Spleen (tissue), 7 donors: Measurements from ENCODE around the gene GEMIN4.

ENCODE experiments used
- CTCF ChIP-seq, 11 experiments: fragments of 200-600 bp in 7 of 11; fragments of 450-650 bp in 4 of 11; sonication (generic) in 4 of 11; IDR thresholded peaks in 8 of 11; conservative IDR thresholded peaks in 3 of 11; 1 replicate in 7 of 11; 2 replicates in 4 of 11; pipeline versions ENCODE4 v1.4.0 to v1.8.0; 2016 to 2021; ENCODE audit warnings: antibody characterized with exemption in 11 of 11, inconsistent platforms in 4 of 11, mild to moderate bottlenecking in 1 of 11
- POLR2A ChIP-seq, 3 donors: fragments of 450-650 bp; IDR thresholded peaks; one replicate each; pipeline ENCODE4 v1.5.1; 2017; ENCODE audit warnings: antibody characterized with exemption in 3 of 3, mild to moderate bottlenecking in 1 of 3
- donor health status: DM: no; HTN: no; CAD: no; lungs with moderate emphysema.
- donor health status: DM: no; HTN: no; CAD: no.
- donor health status: DM: no; HTN: no; CAD: no.

GRCh38 chr17:789160-789840 is 37.2 kb upstream of the GEMIN4 start:
- no peak for TF ChIP-seq POLR2A (IDR thresholded peaks at IDR 0.05)
- no peak for TF ChIP-seq CTCF (IDR thresholded peaks at IDR 0.05 in 8 of 11, conservative IDR thresholded peaks at IDR 0.05 in 3 of 11)
